GM21529 (cell line): ENCODE measurements around the gene DPF3.

ENCODE experiments used
- ATAC-seq: cut with Tn5 transposase; IDR thresholded peaks from one replicate; pipeline ENCODE4 v1.9.1; 2021; ENCODE audit not compliant: unreplicated experiment

DPF3 gene

DNA sequence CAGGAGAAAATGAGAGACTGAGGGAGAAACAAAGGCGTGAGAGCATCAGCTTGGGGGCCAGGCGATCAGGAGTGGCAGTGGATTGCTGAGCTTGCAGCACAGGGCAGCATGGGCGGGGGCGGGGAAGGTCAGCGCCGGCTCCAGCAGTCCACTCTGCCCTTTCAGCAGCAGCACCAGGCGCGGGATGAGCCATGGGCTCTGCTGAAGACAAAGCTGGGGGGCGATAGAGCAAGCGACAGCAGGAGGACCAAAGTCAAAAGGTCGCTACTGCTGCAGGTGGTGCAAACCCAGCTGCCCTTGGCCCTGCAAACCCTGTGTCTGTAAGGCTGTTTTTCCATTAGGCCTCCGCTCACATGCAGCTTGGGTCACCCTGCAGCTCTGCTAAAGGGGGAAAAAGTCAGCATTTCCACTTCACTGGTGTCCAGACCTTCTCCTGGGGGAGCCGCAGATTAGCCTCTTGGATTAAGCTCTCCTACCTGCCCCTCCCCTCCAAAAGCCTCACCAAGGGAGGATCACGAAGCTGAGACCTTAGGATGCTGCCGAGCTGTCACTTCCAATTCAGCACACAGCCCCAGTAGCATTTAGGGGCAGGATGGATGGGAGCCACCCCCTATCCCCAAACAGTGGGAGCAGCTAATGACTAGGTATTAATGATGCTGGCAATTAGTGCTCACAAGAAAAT, 204.8 kb downstream of the DPF3 start:
- no peak for ATAC-seq

- ATAC-seq = no peak
Measured at GRCh38 chr14:72686832-72687231, 207.1 kb downstream of the DPF3 start.

DNA sequence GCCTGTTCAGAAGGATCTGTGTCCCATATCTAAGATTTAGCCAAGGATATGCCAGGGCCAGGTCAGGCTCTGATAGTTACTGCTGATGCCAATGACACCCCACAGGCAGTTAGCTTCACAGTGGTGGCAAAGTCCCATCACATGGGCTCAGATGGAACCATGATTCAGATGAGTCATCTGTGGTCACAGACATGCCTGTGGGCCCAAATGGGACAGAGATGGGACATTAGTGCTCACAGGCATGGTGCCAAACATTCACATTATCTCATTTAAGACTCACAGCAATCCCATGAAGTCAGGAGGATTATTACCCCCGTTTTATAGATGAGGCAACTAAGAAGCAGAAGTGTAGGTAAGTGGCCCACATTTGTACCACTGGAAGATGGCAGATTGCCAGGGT, 207.8 kb downstream of the DPF3 start:
- ATAC-seq = no peak

DNA sequence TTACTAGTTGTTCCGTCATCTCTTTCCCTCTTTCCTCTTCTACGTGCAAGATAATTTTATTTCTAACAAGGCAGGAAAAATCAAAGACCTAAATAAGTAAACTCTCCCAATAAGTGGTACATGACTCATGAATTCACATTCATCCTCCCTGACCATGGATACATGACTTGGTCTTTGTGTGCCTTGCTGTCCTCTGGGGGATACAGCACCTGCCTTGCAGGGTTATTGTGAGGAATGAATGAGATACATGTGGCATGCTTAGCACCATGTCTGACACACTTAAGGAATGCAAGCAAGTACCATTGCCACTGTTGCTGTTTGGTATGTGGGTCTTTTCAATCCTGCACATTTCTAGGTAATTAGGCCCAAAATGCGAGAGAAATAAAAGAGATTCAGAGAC, 208.4 kb downstream of the DPF3 start:
- ATAC-seq = no peak

- ATAC-seq = no peak
Measured at GRCh38 chr14:72683787-72684186, 210.1 kb downstream of the DPF3 start.

- no peak for ATAC-seq
Measured at GRCh38 chr14:72682188-72682587, 211.7 kb downstream of the DPF3 start.

DNA sequence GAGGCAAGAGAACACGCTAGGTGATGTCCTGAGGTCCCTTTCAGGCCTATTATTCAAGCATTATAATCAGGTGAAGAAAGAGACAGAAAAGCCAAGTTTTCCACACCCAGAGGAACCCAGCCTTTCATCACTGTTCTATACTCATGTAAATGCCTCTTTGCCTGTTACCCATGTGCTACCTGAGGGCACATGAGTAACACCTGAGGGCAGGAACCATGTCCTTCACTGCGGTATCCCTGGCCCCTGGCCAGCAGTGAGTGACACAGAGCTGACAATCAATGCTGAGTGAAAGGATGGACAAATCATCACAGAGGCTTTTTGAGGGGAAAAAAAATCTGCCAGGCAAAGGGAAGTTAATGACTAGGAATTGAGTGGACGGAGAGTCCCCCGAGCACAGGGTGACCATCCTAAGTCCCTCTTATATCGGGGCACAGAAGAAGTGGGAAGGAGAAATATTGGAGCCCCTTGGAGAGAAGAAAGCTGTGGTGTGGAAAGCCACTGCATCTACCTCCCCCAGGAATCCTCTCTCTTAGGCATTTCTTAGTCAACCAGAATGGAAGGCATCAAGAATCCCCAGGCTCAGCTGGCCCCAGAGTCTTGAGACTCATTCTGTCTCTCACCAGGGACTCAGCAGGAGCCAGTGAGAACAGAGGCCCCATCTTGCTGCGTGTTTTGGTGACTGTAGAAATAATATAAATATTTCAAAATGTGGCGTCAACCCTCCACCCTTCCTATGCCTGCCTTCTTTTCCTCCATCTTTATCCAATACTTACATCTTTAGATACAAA, 212.9 kb downstream of the DPF3 start:
- no peak for ATAC-seq

DNA sequence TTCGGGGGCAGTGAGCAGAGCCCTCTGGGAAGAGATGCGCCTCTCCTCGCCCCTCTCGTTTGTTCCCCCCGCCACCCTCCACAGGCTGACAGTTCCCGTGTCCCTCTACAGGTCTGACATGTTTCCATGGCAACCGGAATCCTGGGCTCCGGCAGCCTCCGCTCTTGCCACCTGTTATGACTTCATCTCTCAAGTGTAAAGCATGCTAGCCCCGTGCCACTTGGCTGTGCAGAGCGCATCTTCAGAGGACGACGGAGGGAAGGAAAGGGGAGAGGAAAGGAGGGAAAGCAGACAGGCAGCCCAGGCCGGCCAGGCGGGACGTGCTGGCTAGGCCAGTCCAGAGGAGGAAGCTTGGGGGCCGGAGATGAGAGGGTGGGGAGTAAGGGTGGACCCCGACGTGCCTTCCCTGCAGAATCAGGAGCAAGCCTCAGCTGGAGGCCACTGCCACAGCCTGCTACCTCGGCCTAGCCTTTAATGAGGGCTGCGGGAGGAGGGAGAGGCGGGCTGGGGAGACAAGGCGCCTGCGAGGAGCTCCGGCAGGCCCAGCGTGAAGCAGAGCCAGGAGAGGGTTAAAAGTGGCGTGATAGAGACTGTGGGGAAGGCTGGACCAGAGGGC, 214.3 kb downstream of the DPF3 start:
- no peak for ATAC-seq

DNA sequence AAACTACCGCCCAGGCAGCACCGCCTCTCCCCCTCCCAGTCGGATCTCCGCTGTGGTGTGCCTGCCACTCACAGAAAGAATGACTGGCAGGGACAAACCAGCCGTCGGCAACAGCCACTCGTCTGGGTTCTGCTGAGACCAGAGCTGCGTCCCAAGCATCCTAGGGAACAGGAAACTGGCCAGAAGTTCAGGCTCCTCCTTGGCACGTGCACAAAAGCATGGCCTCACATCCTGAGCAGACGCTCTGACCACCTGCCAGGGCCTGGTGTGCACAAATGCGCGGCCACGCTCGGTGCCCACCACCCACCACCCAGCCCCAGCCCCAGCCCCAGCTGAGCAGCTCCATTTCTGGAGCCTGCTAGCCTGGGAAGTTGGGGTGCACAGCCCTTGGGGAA, 214.8 kb downstream of the DPF3 start:
- ATAC-seq = no peak

DNA sequence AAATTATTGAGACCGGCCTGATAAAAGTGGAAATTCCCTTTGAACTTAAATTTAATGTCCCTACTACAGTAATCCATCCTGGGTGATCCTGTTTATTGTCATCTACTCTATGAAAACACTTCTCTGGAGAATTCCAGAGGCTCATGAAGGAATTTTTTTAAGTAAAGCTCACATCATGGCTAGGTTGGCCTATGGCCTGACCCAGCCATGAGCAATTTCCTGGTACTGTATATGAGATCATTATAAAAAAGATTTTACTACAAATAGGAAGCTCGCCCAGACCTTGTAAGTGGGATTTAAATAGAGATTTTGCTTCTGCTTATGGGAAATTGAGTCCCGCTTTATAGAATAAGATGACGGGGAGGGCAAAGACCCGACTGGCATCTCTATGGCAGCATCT, 215.5 kb downstream of the DPF3 start:
- no peak for ATAC-seq

DNA sequence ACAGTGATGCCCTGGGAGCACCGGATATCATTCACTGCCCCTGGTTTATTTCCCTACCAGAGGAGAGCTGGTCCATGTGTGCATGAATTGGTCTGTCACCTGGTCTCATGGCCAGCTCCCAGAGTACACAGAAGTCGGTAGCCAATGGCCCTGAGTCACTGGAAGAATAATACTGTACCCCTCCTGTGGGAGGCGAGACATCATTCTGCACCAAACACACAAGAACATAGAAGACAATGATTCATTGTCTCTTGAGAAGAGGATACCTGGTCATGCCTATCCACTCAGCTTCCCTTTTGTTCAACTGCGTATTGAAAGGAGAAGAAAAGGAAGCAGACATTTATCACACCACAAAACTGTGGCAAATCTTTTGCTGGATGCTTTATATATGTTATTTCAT, 216.2 kb downstream of the DPF3 start:
- no peak for ATAC-seq

- ATAC-seq = no peak
Measured at GRCh38 chr14:72675126-72675525, 218.8 kb downstream of the DPF3 start.

GRCh38 chr14:72673179-72673578, 220.7 kb downstream of the DPF3 start:
- ATAC-seq = no peak

GRCh38 chr14:72666610-72667009, 227.3 kb downstream of the DPF3 start:
- no peak for ATAC-seq

GRCh38 chr14:72665259-72665658, 228.6 kb downstream of the DPF3 start:
- ATAC-seq = no peak

GRCh38 chr14:72664651-72665050, 229.2 kb downstream of the DPF3 start:
- ATAC-seq = no peak

DNA sequence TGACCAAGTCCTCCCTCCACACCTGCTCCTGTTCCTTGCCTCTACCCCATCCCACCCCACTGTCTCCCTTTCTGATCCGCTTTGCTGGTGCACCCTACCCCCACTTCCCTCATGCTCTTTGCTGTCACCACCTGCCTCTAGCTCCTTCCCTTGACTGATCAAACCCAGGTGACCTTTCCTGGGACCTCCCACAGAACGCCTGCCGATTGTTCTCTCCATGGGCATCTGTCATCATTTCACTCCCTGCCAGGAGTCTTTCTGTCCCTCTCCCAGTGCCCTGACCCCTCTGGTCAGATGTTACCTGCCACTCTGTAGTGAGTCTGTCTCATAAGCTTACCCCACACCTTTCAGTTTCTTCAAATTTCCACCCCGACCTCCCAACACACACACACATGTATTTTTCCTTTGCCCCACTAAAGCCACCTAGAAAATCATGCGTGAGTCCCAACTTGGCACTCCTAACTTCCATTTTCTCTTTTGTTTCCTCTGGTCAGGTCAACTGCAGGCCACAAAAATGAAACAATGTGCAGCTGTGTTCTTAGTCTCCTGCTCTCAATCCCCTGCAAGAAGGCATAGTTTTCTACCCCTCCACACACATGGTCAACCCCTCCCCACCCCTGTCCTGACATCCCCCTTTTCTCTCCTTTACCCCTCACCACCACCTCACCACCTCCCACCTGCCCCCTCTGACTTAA, 229.8 kb downstream of the DPF3 start:
- no peak for ATAC-seq

DNA sequence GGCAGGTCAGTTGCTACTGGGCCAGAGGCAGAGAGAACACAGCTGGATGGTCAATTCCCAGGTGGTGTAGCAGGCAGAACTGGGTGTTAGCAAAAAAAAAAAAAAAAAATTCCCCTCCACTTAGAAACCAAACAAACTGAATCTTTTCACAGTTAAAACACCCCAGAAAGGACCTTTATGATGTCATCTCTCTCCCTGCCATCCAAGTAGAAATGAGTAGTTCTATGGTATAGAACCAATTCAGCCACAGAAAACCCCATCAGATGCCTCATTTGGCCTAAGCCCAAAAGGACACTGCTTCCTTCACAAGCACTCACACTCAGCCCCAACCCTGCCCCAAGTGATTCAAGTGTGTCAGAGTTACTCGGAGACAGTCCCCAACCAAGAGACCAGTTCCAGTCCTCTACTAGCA, 230.8 kb downstream of the DPF3 start:
- ATAC-seq = no peak

- no peak for ATAC-seq
Measured at GRCh38 chr14:72662214-72662613, 231.7 kb downstream of the DPF3 start.

DNA sequence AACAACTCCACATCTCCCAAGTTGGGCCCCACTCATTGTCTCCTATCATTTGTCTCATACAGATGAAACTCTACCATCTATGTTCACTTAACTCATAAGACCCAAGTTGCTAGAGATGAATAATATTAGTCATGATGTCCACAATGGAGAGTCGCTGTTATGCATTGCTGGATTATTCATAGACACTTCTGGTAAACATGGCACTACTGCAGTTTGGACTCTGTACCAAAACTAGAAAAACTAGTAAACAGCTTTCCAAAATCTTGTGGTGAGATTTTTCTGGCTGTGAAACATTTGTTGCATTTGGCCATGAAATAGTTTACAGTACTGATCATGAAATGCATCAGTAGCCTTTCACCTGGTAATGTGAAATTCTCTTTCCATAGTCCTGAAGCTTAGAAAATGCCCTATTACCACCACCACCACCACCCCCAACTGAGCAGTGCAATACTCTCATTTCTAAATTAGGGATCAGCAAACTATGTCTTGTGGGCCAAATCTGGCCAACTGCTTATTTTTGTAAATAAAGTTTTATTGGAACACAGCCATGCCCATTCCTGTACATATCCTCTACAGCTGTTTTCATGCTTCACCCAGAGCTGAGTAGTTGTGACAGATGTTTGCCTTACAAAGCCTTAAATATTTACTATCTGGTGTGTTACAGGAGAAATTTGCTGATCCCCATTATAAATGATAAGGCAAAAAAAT, 236.5 kb downstream of the DPF3 start:
- no peak for ATAC-seq

DNA sequence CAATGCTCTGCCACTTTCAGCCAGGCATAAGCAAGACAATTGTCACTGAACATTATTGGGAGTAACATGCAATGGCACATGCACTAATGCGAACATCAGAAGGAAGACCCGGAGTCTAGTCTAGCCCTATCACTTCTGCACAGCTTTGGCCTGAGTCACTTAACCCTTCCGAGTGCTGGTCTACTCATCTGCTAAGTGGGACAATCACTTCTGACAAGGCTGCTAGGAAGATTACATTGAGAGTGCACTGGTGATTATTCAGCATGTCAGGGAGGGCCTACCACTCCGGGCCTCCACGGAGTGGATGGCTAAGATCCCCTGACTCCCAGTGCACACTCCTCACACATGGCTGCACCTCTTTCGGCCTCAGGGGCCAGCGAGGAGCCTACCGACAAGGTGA, 240.9 kb downstream of the DPF3 start:
- ATAC-seq = no peak
